A549 (cell line): ENCODE data around the gene LILRB4.

Experiments used
- CTCF ChIP-seq: fragments of >200 bp; sonication (Bioruptor Twin); formaldehyde crosslinking; IDR thresholded peaks from 3 replicates; pipeline ENCODE4 v1.5.1; 2016
- EP300 ChIP-seq, 2 experiments: fragments of >200 bp; sonication (Bioruptor Twin); formaldehyde crosslinking; IDR thresholded peaks; 2 replicates in 1 of 2; 3 replicates in 1 of 2; pipeline ENCODE4 v1.6.1; 2016 to 2017
- MAX ChIP-seq: IDR thresholded peaks from 2 replicates; pipeline ENCODE4 v1.6.1; 2012
- REST ChIP-seq: fragments of 200-600 bp; sonication (generic); IDR thresholded peaks from 2 replicates; pipeline ENCODE4 v1.6.1; 2016; ENCODE audit warnings: antibody characterized with exemption, mild to moderate bottlenecking, moderate library complexity
- ZC3H11A ChIP-seq: fragments of 450-650 bp; IDR thresholded peaks from 2 replicates; pipeline ENCODE4 v1.6.1; 2014; ENCODE audit warnings: antibody characterized with exemption, mild to moderate bottlenecking

GRCh38 chr19:54677217-54677616 is 14.4 kb downstream of the LILRB4 start:
- TF ChIP-seq EP300 (IDR thresholded peaks at IDR 0.05) (no peak), ZC3H11A (no peak), MAX (no peak), REST (no peak), CTCF (no peak)
